ENCODE measurements around the gene IKZF2.

- TF ChIP-seq CTCF (IDR thresholded peaks at IDR 0.05) (no peak), POLR2AphosphoS5 (IDR thresholded peaks at IDR 0.05; ENCODE audit: insufficient read depth in 1 of 2, low read depth in 1 of 2) (no peak), POLR2A (IDR thresholded peaks at IDR 0.05) (no peak)
Measured at GRCh38 chr2:213091765-213092164, 59.6 kb downstream of the IKZF2 start.
